ENCODE results near the gene ZNF672. TPM values are rescaled to one million over a fixed set of nuclear protein-coding genes. Genes with fewer than 3 reads are reported as not detected.

The ZNF672 gene
- total RNA-seq, 1 experiment from 2014 or later, result 27.6 TPM

- ChIA-PET POLR2A (no interaction called here), CTCF (interaction anchor here (1.3 kb wide), 1 partner anchor 100 kb away, joined by 3 read pairs; no protein-coding TSS in a partner anchor), RAD21 (ENCODE audit: low non-redundant PET in 1 of 2, low total read pairs in 2 of 2, uncharacterized antibody in 2 of 2, unreplicated experiment in 2 of 2) (no interaction called here)
- no peak for TF ChIP-seq ATF3 (IDR thresholded peaks at IDR 0.05)
- intact Hi-C loops (cut with micrococcal nuclease), result loop anchor here (5.0 kb wide), 1 partner anchor 1124 kb away; no protein-coding TSS in a partner anchor
- H3K9me2 ChIP-seq (ENCODE audit: insufficient read depth), result no peaks in the 10 kb centered on the region
- no peaks in the 10 kb centered on the region for H3K4me1 ChIP-seq (ENCODE audit: control insufficient read depth in 1 of 2, insufficient read depth in 2 of 2, low read length in 2 of 2)
- no peak overlapping the region for H3K4me2 ChIP-seq (ENCODE audit: low read length)
- DNase-seq (ENCODE audit: low read depth, low spot score) (no peak), ATAC-seq (no peak)
- H3K27me3 ChIP-seq (ENCODE audit: insufficient read depth, low read length), result no peaks in the 10 kb centered on the region
- no peaks in the 10 kb centered on the region for H4K20me1 ChIP-seq (ENCODE audit: insufficient read depth)
- H3K27ac ChIP-seq (ENCODE audit: low read depth, low read length), result no peak overlapping the region
- H3K9ac ChIP-seq (ENCODE audit: low read length), result no peak overlapping the region
- H3K79me2 ChIP-seq (ENCODE audit: insufficient read depth, low read length), result no peaks in the 10 kb centered on the region
- no TSS peak for BruUV-seq (replicated peaks)
- H3K9me3 ChIP-seq (ENCODE audit: control insufficient read depth in 1 of 2, insufficient read depth in 1 of 2, low read depth in 1 of 2, low read length in 2 of 2), result no peaks in the 10 kb centered on the region
- H2AFZ ChIP-seq (ENCODE audit: low read depth, low read length, poor library complexity, severe bottlenecking), result no peak overlapping the region
- H3K36me3 ChIP-seq (ENCODE audit: control insufficient read depth in 1 of 2, insufficient read depth in 2 of 2, low read length in 2 of 2), result peaks cover 0 to 2% of the 10 kb centered on the region in 2 experiments; a peak in 1 of 4 replicates
- no peak overlapping the region for H3K4me3 ChIP-seq (replicated peaks in 1 of 2; ENCODE audit: low read depth in 1 of 2, low read length in 2 of 2)
Observed at GRCh38 chr1:248805876-248806275, 32.1 kb upstream of the ZNF672 start.

GRCh38 chr1:248807067-248807737 is 30.8 kb upstream of the ZNF672 start:
- no peaks in the 10 kb centered on the region for H3K9me2 ChIP-seq (ENCODE audit: insufficient read depth)
- H3K36me3 ChIP-seq (ENCODE audit: control insufficient read depth in 1 of 2, insufficient read depth in 2 of 2, low read length in 2 of 2), result peaks cover 0 to 2% of the 10 kb centered on the region in 2 experiments; a peak in 1 of 4 replicates
- no peak overlapping the region for H3K4me3 ChIP-seq (replicated peaks in 1 of 2; ENCODE audit: low read depth in 1 of 2, low read length in 2 of 2)
- H3K79me2 ChIP-seq (ENCODE audit: insufficient read depth, low read length), result no peaks in the 10 kb centered on the region
- no peaks in the 10 kb centered on the region for H3K4me1 ChIP-seq (ENCODE audit: control insufficient read depth in 1 of 2, insufficient read depth in 2 of 2, low read length in 2 of 2)
- TF ChIP-seq YY1 (IDR thresholded peaks at IDR 0.05; ENCODE audit: extremely low read depth, insufficient replicate concordance, low read depth, low read length), result no peak
- peak; percentile 67 to 84 (median 77) for TF ChIP-seq CTCF (IDR thresholded peaks at IDR 0.05 in 2 of 3, conservative IDR thresholded peaks at IDR 0.05 in 1 of 3; ENCODE audit: borderline replicate concordance in 1 of 3, insufficient read depth in 1 of 3, low read depth in 2 of 3, low read length in 2 of 3)
- TF ChIP-seq CBX3 (IDR thresholded peaks at IDR 0.05; ENCODE audit: low read depth), result 0 out of 2 replicates have a peak, but pooled peaks have one; percentile 20
- TF ChIP-seq RAD21 (IDR thresholded peaks at IDR 0.05; ENCODE audit: low read depth), result peak; percentile 86
- H3K9ac ChIP-seq (ENCODE audit: low read length), result no peak overlapping the region
- no peaks in the 10 kb centered on the region for H3K9me3 ChIP-seq (ENCODE audit: control insufficient read depth in 1 of 2, insufficient read depth in 1 of 2, low read depth in 1 of 2, low read length in 2 of 2)
- BruUV-seq (replicated peaks), result no TSS peak
- no peak overlapping the region for H2AFZ ChIP-seq (ENCODE audit: low read depth, low read length, poor library complexity, severe bottlenecking)
- peak; percentile 94 for ATAC-seq
- CTCF ChIA-PET, result interaction anchor here (0.8 to 1.3 kb wide), 2 partner anchors 101 to 102 kb away, joined by 3 read pairs; no protein-coding TSS in a partner anchor
- POLR2A ChIA-PET, result no interaction called here
- H3K4me2 ChIP-seq (ENCODE audit: low read length), result no peak overlapping the region
- intact Hi-C loops (cut with micrococcal nuclease), result loop anchor here (1.0 to 5.0 kb wide), 3 partner anchors 111 to 1125 kb away; no protein-coding TSS in a partner anchor
- peak; percentile 4 for DNase-seq (ENCODE audit: low read depth, low spot score)
- H3K27me3 ChIP-seq (ENCODE audit: insufficient read depth, low read length), result no peaks in the 10 kb centered on the region
- no peak overlapping the region for H3K27ac ChIP-seq (ENCODE audit: low read depth, low read length)
- RAD21 ChIA-PET (ENCODE audit: low non-redundant PET in 1 of 2, low total read pairs in 2 of 2, uncharacterized antibody in 2 of 2, unreplicated experiment in 2 of 2), result no interaction called here
- no peaks in the 10 kb centered on the region for H4K20me1 ChIP-seq (ENCODE audit: insufficient read depth)
